Hepatocyte (in vitro differentiated cells): Measurements from ENCODE around the gene CGN. TPM values are rescaled to one million over a fixed set of nuclear protein-coding genes. Genes with fewer than 3 reads are reported as not detected.

Experiments used
- DNase-seq: peaks from one replicate; pipeline ENCODE4 v3.0.0-alpha.2; 2016; ENCODE audit warnings: low spot score
- H2AFZ ChIP-seq: fragments of 200-600 bp; sonication (generic); 2 replicates; pipeline ENCODE4 v1.6.0; 2016; ENCODE audit warnings: antibody characterized with exemption, mild to moderate bottlenecking
- H3K27ac ChIP-seq: fragments of 200-600 bp; sonication (generic); 2 replicates; pipeline ENCODE4 v1.5.1; 2016; ENCODE audit warnings: mild to moderate bottlenecking
- H3K27me3 ChIP-seq: fragments of 200-600 bp; sonication (generic); 2 replicates; pipeline ENCODE4 v1.6.1; 2016
- H3K36me3 ChIP-seq: fragments of 200-600 bp; sonication (generic); replicated peaks from 2 replicates; pipeline ENCODE4 v1.5.1; 2016; ENCODE audit warnings: low read depth; ENCODE audit not compliant: insufficient read depth
- H3K4me1 ChIP-seq: fragments of 200-600 bp; sonication (generic); 2 replicates; pipeline ENCODE4 v1.5.1; 2016; ENCODE audit warnings: mild to moderate bottlenecking, moderate library complexity; ENCODE audit not compliant: insufficient read depth
- H3K4me2 ChIP-seq: fragments of 200-600 bp; sonication (generic); 2 replicates; pipeline ENCODE4 v1.6.0; 2016
- H3K4me3 ChIP-seq: fragments of 200-600 bp; sonication (generic); 2 replicates; pipeline ENCODE4 v1.5.1; 2016; ENCODE audit warnings: mild to moderate bottlenecking
- H3K79me2 ChIP-seq: fragments of 200-600 bp; sonication (generic); 2 replicates; pipeline ENCODE4 v1.6.0; 2017; ENCODE audit warnings: mild to moderate bottlenecking
- H3K9me2 ChIP-seq: fragments of 200-600 bp; sonication (generic); replicated peaks from 2 replicates; pipeline ENCODE4 v1.6.0; 2017; ENCODE audit warnings: mild to moderate bottlenecking; ENCODE audit not compliant: insufficient read depth
- H3K9me3 ChIP-seq: fragments of 200-600 bp; sonication (generic); 2 replicates; pipeline ENCODE4 v1.5.1; 2016; ENCODE audit warnings: low read depth, mild to moderate bottlenecking
- H4K20me1 ChIP-seq: fragments of 200-600 bp; sonication (generic); 2 replicates; pipeline ENCODE4 v1.6.0; 2016; ENCODE audit warnings: mild to moderate bottlenecking; ENCODE audit not compliant: insufficient read depth, poor library complexity, severe bottlenecking
- CTCF ChIP-seq: fragments of 200-600 bp; sonication (generic); IDR thresholded peaks from 2 replicates; pipeline ENCODE4 v1.5.1; 2016; ENCODE audit warnings: antibody characterized with exemption, mild to moderate bottlenecking; ENCODE audit not compliant: poor library complexity
- EZH2 ChIP-seq: fragments of 200-600 bp; sonication (generic); IDR thresholded peaks from 2 replicates; pipeline ENCODE4 v1.6.1; 2016; ENCODE audit warnings: antibody characterized with exemption, mild to moderate bottlenecking, borderline replicate concordance
- EZH2phosphoT487 ChIP-seq: fragments of 200-600 bp; sonication (generic); IDR thresholded peaks from one replicate; pipeline ENCODE4 v1.6.1; 2018; ENCODE audit warnings: antibody characterized with exemption, mild to moderate bottlenecking, low read depth, moderate library complexity; ENCODE audit not compliant: unreplicated experiment, severe bottlenecking
- WGBS: methylation state at CpG from one replicate; pipeline ENCODE4 v1.1.6; 2016; ENCODE audit warnings: low lambda C conversion rate; ENCODE audit errors: missing lambda C conversion rate; 5-methylcytosine and 5-hydroxymethylcytosine counted together
- polyA plus RNA-seq: library from polyadenylated mRNA; unstranded; fragments of >200 nt; fragmentation: Nextera tagmentation; extraction: Ambion mirVana; gene quantifications from 2 replicates; pipeline ENCODE4 v1.2.1, GENCODE V29; 2016
- total RNA-seq: library from RNA; depleted of rRNA; stranded (reverse); fragments of >200 nt; gene quantifications from 2 replicates; pipeline ENCODE4 v1.2.3, GENCODE V29; 2014

The CGN gene
- total and polyA plus RNA-seq, 2 experiments from 2014 or later, result 46.3 to 58.2 TPM

GRCh38 chr1:151513626-151514121 is 2.5 kb downstream of the CGN start:
- H3K9me2 ChIP-seq, result no peaks in the 10 kb centered on the region
- H2AFZ ChIP-seq, result no peak overlapping the region
- H3K4me2 ChIP-seq, result peak overlapping the region; percentile 92
- peaks cover 49% of the 10 kb centered on the region for H3K79me2 ChIP-seq
- peaks cover 21% of the 10 kb centered on the region for H3K4me1 ChIP-seq
- no peaks in the 10 kb centered on the region for H4K20me1 ChIP-seq
- no peak for TF ChIP-seq CTCF
- no peak for TF ChIP-seq EZH2
- no peak for TF ChIP-seq EZH2phosphoT487
- H3K36me3 ChIP-seq, result no peaks in the 10 kb centered on the region
- H3K9me3 ChIP-seq, result no peaks in the 10 kb centered on the region
- peak overlapping the region; percentile 98 for H3K27ac ChIP-seq
- no peaks in the 10 kb centered on the region for H3K27me3 ChIP-seq
- WGBS, result 42% methylated on average over 6 of the region's 6 CpGs
- H3K4me3 ChIP-seq, result no peak overlapping the region
- peak; percentile 88 for DNase-seq

- Histone ChIP-seq H3K27me3 (no peaks in the 10 kb centered on the region), H3K27ac (peak overlapping the region; percentile 98), H3K79me2 (peaks cover 56% of the 10 kb centered on the region), H3K9me3 (no peaks in the 10 kb centered on the region), H3K4me1 (peaks cover 21% of the 10 kb centered on the region), H3K4me3 (no peak overlapping the region), H3K9me2 (no peaks in the 10 kb centered on the region), H4K20me1 (no peaks in the 10 kb centered on the region), H3K36me3 (no peaks in the 10 kb centered on the region), H3K4me2 (peak overlapping the region; percentile 92), H2AFZ (no peak overlapping the region)
- TF ChIP-seq EZH2 (no peak), EZH2phosphoT487 (no peak), CTCF (no peak)
- peak; percentile 34 for DNase-seq
- 40% methylated on average over 4 of the region's 4 CpGs for WGBS
Measured at GRCh38 chr1:151514366-151514765, 3.2 kb downstream of the CGN start.

GRCh38 chr1:151515265-151515664 is 4.1 kb downstream of the CGN start:
- Histone ChIP-seq H3K9me3 (no peaks in the 10 kb centered on the region), H3K36me3 (no peaks in the 10 kb centered on the region), H3K79me2 (peaks cover 65% of the 10 kb centered on the region), H4K20me1 (peaks cover 5% of the 10 kb centered on the region), H3K27ac (peak overlapping the region; percentile 98), H3K9me2 (no peaks in the 10 kb centered on the region), H2AFZ (no peak overlapping the region), H3K4me1 (peaks cover 21% of the 10 kb centered on the region), H3K4me2 (peak overlapping the region; percentile 92), H3K4me3 (no peak overlapping the region), H3K27me3 (no peaks in the 10 kb centered on the region)
- DNase-seq, result no peak
- 94% methylated on average over 4 of the region's 4 CpGs for WGBS
- no peak for TF ChIP-seq CTCF
- no peak for TF ChIP-seq EZH2phosphoT487
- no peak for TF ChIP-seq EZH2
